ENCODE data around the gene LPA. TPM values are rescaled to one million over a fixed set of nuclear protein-coding genes. Genes with fewer than 3 reads are reported as not detected.

Gene LPA
- total RNA-seq, 1 experiment from 2014 or later, result not detected

DNA sequence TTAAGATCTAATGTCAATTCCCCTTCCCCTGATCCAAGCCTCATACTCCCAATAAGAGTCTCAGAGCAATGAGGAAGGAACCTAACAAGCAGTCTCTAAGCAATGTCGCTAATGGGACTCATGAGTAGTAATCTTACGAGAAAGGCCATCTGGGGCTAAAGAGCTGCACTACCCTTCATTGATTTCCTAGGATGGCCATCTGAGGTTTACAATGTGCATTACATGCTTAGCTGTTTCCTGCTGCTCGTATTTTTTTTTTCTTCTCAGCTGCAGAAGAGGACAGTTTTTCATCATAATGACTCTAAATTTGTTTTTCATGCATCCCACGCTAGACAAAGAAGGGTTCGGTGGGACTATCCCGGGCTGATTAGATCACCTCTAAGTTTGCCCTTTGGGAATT is 119.3 kb downstream of the LPA start:
- H3K27ac ChIP-seq (ENCODE audit: low read length), result no peak overlapping the region
- no peaks in the 10 kb centered on the region for H3K36me3 ChIP-seq (ENCODE audit: low read depth, low read length)
- H3K4me1 ChIP-seq (ENCODE audit: insufficient read depth, low read length), result no peaks in the 10 kb centered on the region
- no peak overlapping the region for H2AFZ ChIP-seq (ENCODE audit: low read length)
- no peak for TF ChIP-seq EZH2phosphoT487 (IDR thresholded peaks at IDR 0.05; ENCODE audit: borderline replicate concordance, low read length)
- TF ChIP-seq CTCF (conservative IDR thresholded peaks at IDR 0.05; ENCODE audit: low read depth, low read length), result no peak
- TF ChIP-seq EZH2 (IDR thresholded peaks at IDR 0.05; ENCODE audit: low read length, unreplicated experiment), result no peak
- POLR2A ChIA-PET (ENCODE audit: unreplicated experiment), result no interaction called here
- no peak for DNase-seq
- no TSS peak for BruUV-seq (replicated peaks)
- H3K4me2 ChIP-seq (ENCODE audit: low read length), result no peak overlapping the region
- CTCF ChIA-PET, result no interaction called here
- H3K27me3 ChIP-seq (ENCODE audit: low read length), result peaks cover 23% of the 10 kb centered on the region
- H3K9me2 ChIP-seq (replicated peaks; ENCODE audit: low read length), result no peaks in the 10 kb centered on the region
- H3K9me3 ChIP-seq (ENCODE audit: low read length), result no peaks in the 10 kb centered on the region
- H4K20me1 ChIP-seq (ENCODE audit: low read length), result no peaks in the 10 kb centered on the region
- no peak for ATAC-seq
- H3F3A ChIP-seq (ENCODE audit: low read length, unreplicated experiment), result no peaks in the 10 kb centered on the region
- H3K9ac ChIP-seq (ENCODE audit: low read length), result no peak overlapping the region
- intact Hi-C loops (cut with micrococcal nuclease), result no loop called here
- no peak overlapping the region for H3K4me3 ChIP-seq (ENCODE audit: low read length)
- no peaks in the 10 kb centered on the region for H3K79me2 ChIP-seq (ENCODE audit: low read length)

DNA sequence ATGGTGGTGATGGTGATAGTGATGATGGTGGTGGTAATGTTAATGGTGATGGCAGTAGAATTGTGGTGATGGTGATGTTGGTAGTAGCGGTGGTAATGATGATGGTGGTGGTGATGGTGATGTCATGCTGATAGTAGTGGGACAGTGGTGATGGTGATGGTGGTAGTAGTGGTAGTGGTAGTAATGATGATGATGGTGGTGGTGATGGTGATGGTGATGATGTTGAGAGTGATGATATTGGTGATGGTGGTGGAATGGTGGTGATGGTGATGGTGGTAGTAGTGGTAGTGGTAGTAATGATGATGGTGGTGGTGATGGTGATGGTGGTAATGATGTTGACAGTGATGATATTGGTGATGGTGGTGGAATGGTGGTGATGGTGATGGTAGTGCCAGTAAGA is 128.8 kb downstream of the LPA start:
- ATAC-seq (no peak), DNase-seq (no peak)
- no peaks in the 10 kb centered on the region for H4K20me1 ChIP-seq (ENCODE audit: low read length)
- no peak overlapping the region for H3K9ac ChIP-seq (ENCODE audit: low read length)
- no peak overlapping the region for H3K27ac ChIP-seq (ENCODE audit: low read length)
- no peaks in the 10 kb centered on the region for H3F3A ChIP-seq (ENCODE audit: low read length, unreplicated experiment)
- no peak for TF ChIP-seq EZH2phosphoT487 (IDR thresholded peaks at IDR 0.05; ENCODE audit: borderline replicate concordance, low read length)
- TF ChIP-seq EZH2 (IDR thresholded peaks at IDR 0.05; ENCODE audit: low read length, unreplicated experiment), result no peak
- no peak for TF ChIP-seq CTCF (conservative IDR thresholded peaks at IDR 0.05; ENCODE audit: low read depth, low read length)
- no peaks in the 10 kb centered on the region for H3K9me2 ChIP-seq (replicated peaks; ENCODE audit: low read length)
- no peaks in the 10 kb centered on the region for H3K36me3 ChIP-seq (ENCODE audit: low read depth, low read length)
- no peaks in the 10 kb centered on the region for H3K79me2 ChIP-seq (ENCODE audit: low read length)
- intact Hi-C loops (cut with micrococcal nuclease), result loop anchor here (1.0 kb wide), 1 partner anchor 79 kb away; no protein-coding TSS in a partner anchor
- ChIA-PET POLR2A (ENCODE audit: unreplicated experiment) (no interaction called here), CTCF (no interaction called here)
- H3K4me2 ChIP-seq (ENCODE audit: low read length), result no peak overlapping the region
- H3K27me3 ChIP-seq (ENCODE audit: low read length), result 0 out of 2 replicates have a peak, but pooled peaks cover 4% of the 10 kb centered on the region
- BruUV-seq (replicated peaks), result no TSS peak
- no peak overlapping the region for H2AFZ ChIP-seq (ENCODE audit: low read length)
- no peak overlapping the region for H3K4me3 ChIP-seq (ENCODE audit: low read length)
- H3K4me1 ChIP-seq (ENCODE audit: insufficient read depth, low read length), result no peaks in the 10 kb centered on the region; the same call in 1 of the 2 replicates
- no peaks in the 10 kb centered on the region for H3K9me3 ChIP-seq (ENCODE audit: low read length)

DNA sequence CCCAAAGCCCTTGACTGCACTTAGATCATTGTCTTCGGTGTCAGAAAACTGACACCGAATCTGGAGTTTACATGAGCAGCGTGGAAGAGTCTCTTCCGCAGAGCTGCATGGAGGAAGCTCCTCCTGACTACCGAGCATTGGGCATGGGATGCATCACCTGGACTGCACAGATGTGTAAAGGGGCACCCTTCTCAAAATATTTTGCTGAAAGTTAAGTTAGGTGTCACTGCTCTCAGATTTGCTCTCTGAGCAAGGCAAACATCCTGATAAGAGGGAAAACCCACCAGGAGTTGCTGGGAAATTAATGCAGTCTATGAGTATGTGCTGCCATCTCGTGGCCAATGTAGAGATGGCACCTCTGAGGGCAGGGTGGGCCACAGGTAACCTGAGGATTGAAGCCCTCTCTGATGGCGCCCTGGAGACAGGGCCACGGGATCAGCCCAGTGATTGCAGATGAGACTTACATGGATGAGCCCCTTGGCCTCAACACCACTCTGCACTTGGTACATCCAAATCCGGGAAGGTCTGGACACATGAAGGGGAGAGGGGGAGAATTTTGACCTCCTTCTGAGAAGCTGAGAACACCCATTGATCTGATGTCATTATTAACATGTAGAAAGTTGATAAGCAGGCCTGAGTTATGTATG is 129.9 kb downstream of the LPA start:
- no peak overlapping the region for H3K27ac ChIP-seq (ENCODE audit: low read length)
- ChIA-PET CTCF (interaction anchor here (0.6 to 1.0 kb wide), 2 partner anchors 14 to 396 kb away, joined by 3 to 5 read pairs; no protein-coding TSS in a partner anchor), POLR2A (ENCODE audit: unreplicated experiment) (no interaction called here)
- no peaks in the 10 kb centered on the region for H3K79me2 ChIP-seq (ENCODE audit: low read length)
- DNase-seq (peak; percentile 70), ATAC-seq (peak; percentile 82)
- no peaks in the 10 kb centered on the region for H3K9me3 ChIP-seq (ENCODE audit: low read length)
- BruUV-seq (replicated peaks), result no TSS peak
- H3K9ac ChIP-seq (ENCODE audit: low read length), result no peak overlapping the region
- no peaks in the 10 kb centered on the region; the same call in 1 of the 2 replicates for H3K4me1 ChIP-seq (ENCODE audit: insufficient read depth, low read length)
- H4K20me1 ChIP-seq (ENCODE audit: low read length), result no peaks in the 10 kb centered on the region
- H3K4me2 ChIP-seq (ENCODE audit: low read length), result peak overlapping the region; percentile 93
- H3K4me3 ChIP-seq (ENCODE audit: low read length), result peak overlapping the region; percentile 68
- no peak for TF ChIP-seq EZH2phosphoT487 (IDR thresholded peaks at IDR 0.05; ENCODE audit: borderline replicate concordance, low read length)
- TF ChIP-seq EZH2 (IDR thresholded peaks at IDR 0.05; ENCODE audit: low read length, unreplicated experiment), result no peak
- TF ChIP-seq CTCF (conservative IDR thresholded peaks at IDR 0.05; ENCODE audit: low read depth, low read length), result peak; percentile 93
- H3F3A ChIP-seq (ENCODE audit: low read length, unreplicated experiment), result no peaks in the 10 kb centered on the region
- peak overlapping the region; percentile 75 for H2AFZ ChIP-seq (ENCODE audit: low read length)
- H3K27me3 ChIP-seq (ENCODE audit: low read length), result 0 out of 2 replicates have a peak, but pooled peaks cover 4% of the 10 kb centered on the region
- intact Hi-C loops (cut with micrococcal nuclease), result loop anchor here (1.0 kb wide), 2 partner anchors 14 to 446 kb away; no protein-coding TSS in a partner anchor
- H3K9me2 ChIP-seq (replicated peaks; ENCODE audit: low read length), result no peaks in the 10 kb centered on the region
- no peaks in the 10 kb centered on the region for H3K36me3 ChIP-seq (ENCODE audit: low read depth, low read length)

All from PC-3 (cell line).